Lung microvascular endothelial cell (primary cell): ENCODE measurements around the gene MAP3K4. TPM values are rescaled to one million over a fixed set of nuclear protein-coding genes. Genes with fewer than 3 reads are reported as not detected.

ENCODE experiments used
- DNase-seq, 2 donors: peaks; one replicate each; pipeline versions ENCODE4 v3.0.0 to v3.0.0-alpha.2; 2010; ENCODE audit warnings: low read depth in 2 of 2
- total RNA-seq: library from RNA; depleted of rRNA; stranded (reverse); fragments of >200 nt; gene quantifications from 2 replicates; pipeline ENCODE4 v1.2.1, GENCODE V29; 2014

The MAP3K4 gene
- total RNA-seq, 1 donor from 2014 or later = 16.3 TPM

DNA sequence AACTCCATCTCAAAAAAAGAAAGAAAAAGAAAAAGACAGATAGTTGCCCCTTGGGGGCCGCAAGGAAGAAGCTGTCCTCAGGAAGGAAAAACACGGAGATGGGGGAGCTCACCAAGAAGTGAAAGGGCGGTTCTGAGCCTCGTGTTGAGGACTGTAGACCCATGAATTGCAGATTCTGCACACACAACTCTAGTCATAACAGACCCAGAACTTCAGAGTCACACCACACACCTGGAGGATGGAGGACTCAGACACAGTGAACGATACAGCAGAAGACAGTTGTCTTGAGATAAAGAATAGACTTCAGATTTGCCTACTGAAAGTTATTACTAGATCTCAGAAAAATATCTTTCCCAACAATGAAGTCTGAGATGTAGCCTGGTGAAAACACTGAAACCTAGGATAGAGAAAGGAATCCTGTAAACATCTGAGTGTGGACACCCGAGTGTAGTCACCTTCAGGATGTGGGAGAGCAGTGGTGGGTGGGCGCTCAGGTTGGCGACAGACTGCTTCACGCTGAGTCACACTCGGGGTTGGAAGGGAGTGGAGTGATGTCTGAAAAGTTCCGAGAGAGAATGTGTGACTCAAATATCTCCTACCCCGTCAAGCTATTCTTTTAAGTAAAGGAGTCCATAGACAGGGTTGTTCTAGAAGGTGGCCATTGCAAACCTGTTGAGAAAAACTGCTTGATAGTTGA, 88.1 kb downstream of the MAP3K4 start:
- peak in 1 of 2 donors; percentile 54 for DNase-seq

DNA sequence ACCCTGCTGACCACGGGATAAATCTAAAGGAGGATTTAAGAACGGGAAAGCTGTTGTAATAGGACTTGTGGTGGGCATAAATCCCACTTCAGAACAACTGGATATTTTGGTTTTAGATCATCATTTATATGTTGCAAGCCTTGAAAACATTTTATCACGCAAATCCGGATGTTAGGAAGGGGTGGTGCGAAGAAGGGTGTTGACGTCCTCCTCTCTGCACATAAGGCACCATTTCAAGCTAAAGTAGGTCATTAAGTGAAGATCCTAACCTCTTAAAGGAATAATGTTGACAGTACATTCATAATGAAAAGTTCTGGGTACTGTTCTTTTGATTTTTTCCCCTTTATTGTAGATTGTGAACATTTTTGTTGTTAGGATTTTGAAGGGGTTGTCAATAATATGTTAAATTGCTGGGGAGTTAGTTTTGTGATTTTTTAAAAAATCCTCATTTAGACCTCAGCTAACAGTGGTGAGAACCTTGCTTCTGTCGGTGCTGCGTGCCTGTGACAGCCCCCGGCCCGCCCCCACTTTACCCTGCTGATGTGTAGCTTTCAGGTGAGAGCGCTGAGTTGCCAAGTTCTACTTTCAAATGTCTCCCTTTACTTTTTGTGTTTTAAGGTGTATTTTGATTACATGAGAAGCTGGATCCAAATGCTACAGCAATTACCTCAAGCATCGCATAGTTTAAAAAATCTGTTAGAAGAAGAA, 88.8 kb downstream of the MAP3K4 start:
- no peak for DNase-seq

DNA sequence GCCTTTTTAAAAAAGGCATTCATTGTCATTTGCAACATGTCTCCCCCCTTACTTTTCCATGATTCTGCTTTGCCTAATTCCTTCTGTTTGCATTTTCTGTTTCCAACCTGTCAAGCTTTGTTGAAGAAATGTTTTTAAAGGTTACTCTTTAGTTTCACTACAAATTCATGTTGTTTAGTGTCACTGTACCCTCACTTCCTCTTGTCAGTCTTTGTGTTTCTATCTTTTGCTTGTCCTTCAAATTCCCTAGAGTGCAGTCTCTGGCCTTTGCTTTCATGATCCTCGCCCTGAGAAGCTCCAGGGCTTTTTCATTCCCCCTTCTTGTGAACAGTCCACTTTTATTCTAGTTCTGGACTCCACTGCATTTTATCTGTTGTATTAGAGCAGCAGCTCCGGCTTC, 90.6 kb downstream of the MAP3K4 start:
- DNase-seq = no peak

DNA sequence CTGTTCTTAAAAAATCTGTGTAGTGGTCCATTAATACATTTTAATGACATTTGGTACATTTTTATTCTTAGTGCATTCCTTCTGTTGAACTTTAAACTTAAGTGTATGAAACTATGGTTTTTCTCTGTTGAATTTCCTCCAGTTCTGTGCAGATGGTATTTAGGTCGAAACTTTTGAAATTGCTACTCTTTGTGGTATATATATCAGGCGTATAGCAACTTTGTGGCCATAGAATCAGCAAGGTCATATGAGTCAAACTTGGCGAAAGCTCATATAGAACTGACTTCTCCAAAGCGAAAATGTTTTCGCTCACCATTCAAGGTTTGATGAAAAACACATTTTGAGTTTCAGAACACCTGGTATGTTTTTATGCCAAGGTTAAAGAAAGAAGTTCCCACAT, 93.7 kb downstream of the MAP3K4 start:
- no peak for DNase-seq

DNA sequence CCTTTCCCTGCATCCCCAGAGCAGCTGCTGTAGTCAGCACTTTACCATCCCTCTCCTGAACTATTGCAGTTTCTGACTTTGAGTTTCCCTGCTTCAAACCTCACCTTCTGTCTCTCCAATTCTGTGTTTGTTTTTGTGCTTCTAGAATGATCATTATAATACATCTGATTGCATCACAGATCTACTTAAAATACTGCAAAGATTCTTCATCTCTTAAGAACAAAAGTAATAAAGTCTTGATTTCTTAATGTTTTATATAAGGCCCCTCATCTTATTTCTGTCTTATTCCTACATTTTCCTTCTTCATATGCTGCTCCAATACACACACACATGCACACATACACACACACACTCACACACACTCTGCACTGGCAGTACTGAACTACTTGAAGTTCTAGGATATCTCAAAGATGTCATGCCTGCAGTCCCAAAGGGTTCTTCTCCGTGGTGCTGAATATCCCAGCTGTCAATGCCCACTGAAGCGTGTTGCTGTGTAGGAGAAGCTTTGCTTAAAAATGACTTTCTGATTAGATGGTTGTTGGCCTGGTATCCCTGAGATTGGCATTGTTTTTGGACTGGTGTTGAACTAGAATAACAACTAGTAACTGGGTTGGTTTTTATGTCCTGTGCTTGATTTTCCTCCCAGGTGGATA, 97.2 kb downstream of the MAP3K4 start:
- peak in 1 of 2 donors; percentile 23 for DNase-seq

DNA sequence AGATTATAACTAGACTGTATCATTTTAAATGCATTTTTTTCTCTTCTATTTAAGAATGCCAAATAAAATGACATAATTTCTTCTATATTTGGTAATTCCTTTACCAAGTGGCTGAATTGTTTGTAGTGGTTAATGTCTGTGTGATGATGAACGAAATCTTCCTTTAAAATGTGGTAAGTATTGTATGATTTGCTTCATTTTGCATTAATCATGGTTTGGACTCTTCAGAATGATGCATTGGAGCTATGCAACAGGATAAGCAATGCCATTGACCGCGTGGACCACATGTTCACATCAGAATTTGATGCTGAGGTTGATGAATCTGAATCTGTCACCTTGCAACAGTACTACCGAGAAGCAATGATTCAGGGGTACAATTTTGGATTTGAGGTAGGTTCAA, 99.6 kb downstream of the MAP3K4 start:
- no peak for DNase-seq

DNA sequence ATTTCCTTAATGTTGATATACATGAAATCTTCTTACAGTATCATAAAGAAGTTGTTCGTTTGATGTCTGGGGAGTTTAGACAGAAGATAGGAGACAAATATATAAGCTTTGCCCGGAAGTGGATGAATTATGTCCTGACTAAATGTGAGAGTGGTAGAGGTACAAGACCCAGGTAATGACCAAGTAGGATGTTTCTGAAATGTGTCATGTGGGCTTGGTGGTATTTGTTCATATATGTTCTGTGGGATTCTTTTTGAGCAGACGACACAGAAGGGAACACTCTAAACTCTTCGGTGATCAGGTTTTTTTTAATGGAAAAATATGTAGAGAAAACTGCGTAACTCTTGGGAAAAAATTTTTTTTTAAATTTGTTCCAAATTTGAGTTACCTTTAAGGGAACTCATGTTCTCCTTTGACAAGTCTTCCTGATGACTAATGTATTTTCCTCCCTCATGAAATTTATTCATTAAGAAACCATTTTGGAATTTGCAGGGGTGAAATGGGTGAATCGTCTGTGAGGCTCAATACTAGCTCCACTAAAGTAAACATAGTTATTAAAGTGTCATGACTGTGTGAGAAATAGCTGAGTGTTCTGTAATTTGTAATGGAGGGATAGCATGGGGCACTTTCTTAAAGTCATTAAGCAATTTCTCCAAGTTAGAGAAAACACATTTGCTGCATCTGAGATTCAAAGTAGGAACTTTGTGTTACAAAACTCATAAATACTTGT, 100.6 kb downstream of the MAP3K4 start:
- DNase-seq = peak in 1 of 2 donors; percentile 9

DNA sequence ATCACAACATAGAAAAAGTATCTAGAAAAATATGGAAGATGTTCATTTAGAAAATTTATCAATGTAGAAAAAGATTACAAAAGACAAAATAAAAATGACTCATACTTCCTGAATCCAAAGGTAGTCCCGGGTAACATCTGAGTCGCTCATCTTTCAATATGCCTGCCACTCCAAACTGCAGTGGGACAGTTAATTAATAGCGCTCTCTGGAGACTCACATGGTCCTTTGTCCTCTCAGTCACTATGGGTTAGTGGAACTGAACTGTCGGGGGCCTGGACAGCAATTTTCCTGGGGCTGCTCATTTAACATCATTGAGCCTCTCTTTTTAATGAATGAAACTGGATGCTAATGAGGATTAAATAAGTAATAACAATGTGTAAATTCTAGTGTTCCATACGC, 103.4 kb downstream of the MAP3K4 start:
- peak; percentile 13 to 43 for DNase-seq

DNA sequence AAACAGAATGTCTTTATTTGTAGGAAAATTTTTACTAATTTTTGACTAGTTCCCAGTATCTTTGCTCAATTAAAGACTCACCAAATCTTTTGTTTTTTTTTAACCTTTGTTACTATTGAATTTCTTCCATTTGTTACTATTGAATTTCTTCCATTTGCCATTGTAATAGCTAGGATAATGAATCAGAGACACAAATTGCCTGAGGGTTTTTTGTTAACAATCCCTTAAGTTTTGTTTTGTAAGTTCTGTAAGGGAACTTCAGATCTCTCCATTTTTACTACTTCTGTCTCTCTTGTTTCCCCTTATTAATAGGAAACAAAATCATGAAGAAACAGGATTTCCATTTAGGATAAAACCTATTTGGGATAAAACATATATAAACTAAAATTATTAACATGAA, 104.3 kb downstream of the MAP3K4 start:
- no peak for DNase-seq

DNA sequence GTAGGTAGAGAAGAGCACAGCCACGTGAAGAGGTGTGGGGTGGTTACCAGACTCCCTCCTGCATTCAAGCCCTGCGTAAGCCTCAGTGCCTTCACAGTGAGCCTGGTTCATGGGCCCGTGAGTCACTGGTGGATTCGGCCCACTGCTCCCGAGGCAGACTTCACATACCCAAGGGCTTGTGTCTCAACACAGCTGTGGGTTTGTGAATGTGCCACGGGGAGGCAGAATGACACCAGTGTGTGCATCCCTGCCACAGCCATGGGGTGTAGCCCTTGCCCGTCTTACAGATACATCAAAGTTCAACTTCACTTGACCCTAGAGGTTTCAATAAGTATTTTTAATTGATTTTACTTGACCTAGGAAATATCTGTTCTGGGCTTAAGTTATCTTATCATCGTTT, 108.5 kb downstream of the MAP3K4 start:
- DNase-seq = no peak

DNA sequence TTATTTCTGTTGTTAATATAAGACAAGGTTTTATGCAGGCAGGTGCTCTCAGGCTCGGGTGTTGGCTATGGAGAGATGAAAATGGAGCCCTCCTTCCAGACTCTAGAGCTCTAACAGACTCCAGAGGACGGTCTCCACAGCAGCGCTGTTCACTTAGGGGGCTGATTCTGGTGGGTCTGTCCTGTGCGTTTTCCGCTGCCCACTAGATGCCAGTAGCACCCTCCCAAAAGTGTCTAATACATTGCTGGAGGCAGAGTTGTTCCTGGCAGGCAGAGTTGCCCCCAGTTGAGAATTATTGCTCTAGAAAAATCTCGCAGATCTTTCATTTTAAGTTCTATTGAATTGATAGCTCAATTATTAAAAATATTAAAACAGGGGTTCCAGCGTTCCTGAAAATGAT, 109.9 kb downstream of the MAP3K4 start:
- DNase-seq = peak; percentile 8 to 28

DNA sequence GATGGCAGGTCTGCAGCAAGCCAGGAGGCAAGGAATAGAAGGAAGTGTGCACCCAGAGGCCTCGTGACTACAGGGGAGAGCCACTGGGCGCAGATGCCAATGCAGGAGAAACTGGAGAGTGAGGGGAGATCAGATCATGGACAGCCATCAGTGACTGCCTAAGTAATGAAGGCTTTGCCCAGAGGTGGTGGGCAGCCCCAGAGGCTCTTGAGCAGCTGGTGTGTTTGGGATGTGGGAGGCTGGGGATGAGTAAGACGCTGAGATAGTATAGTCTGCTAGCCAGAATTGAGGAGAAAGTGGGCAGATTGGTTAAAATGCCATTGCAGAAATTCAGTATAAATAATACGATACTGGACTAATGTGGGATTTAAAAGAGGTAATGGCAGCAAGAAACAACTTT, 111.9 kb downstream of the MAP3K4 start:
- no peak for DNase-seq

DNA sequence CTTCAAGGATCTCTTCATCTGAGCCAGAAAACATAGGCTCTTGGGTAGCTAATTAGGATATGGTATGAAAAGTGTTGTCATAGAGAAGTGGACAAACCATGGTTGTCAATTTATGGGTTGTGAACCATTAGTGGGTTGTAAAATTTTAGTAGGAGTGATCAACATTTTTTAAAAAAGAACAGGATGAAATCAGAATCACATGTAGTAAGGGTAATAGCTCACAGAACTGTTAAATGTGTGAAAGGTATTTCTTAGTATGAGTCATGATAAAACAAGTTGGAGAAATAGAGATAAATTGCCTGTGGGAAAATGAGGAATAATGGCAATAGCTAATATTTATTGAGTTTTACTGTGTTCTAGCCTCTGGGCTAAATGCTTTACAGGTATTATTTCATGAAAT, 113.4 kb downstream of the MAP3K4 start:
- DNase-seq = no peak

DNA sequence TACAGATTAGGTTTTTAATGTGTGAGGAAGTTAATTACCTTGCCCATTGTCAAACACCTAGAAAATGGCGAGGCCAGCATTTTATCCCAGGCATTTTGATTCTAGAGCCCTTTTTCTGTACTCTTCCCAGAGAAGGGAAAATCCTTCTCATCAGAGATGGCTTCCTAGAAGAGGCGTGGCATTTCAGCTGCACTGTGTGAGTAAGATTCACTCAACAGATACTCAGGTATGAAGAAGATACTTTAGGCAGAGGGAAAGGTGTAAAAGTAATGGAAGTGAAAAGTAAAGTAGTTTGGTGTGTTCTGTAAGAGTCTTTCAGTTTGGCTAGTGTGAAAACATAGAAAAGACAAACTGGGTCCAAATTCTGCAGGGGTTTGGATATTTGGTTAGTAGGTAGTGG, 113.8 kb downstream of the MAP3K4 start:
- no peak for DNase-seq

DNA sequence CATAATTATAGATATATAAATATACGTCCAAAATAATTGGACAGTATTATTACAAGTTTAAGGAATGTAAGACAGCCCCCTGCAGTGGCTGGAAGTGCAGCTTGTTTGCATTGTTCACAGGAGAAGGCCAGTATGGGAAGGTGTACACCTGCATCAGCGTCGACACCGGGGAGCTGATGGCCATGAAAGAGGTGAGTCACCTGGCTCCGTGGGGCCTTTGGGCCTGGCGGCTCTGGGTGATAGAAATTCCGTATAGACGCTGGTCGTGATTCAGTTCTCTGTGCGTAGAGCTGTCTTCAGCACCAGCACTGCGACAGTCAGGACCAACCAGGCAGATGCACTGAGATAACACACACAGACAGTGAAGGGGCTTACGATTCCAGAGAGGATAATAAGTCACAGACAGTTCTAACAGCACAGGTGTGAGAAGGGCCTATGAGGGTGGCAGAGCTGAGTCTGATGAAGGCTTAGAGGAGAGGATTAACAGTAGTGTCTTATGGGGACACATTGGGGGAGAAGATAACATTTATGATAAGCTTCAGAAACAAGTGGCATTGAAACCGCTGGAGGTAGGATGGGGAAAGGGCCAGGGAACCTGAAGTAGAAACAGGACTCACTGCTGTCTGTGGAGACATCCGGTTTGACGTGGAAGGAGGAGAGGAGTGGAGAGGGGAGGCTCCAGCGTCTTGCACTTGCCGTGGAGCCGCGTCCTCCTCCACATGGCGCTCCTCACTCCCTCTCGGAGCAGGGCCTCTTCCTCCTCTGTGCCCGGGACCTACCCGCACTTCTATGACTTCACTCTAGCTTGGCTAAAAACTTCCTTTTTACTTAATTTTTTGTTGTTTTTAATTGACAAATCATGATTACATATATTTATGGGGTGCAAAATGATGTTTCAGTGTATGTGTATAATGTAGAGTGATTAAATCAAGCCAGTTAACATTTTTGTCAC, 116.5 kb downstream of the MAP3K4 start:
- DNase-seq = no peak

DNA sequence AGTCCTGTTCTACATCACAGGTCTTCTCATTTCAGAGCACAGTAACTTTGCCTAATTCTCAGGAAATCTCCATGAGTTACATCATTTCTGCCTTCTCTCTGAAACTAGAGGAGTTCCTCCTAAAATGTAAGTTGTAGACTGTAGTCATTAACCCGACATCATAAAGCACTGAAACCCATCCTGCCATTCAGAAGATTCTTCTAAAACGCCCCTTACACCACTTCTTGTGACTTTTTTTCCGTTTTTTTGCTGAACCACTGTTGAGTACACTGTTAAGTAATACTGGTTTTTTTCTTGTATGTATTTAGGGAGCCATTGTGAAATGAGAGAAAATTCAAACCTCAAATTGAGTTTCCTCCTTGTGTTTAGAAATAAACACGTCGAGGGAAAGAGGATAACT, 117.3 kb downstream of the MAP3K4 start:
- DNase-seq = no peak

DNA sequence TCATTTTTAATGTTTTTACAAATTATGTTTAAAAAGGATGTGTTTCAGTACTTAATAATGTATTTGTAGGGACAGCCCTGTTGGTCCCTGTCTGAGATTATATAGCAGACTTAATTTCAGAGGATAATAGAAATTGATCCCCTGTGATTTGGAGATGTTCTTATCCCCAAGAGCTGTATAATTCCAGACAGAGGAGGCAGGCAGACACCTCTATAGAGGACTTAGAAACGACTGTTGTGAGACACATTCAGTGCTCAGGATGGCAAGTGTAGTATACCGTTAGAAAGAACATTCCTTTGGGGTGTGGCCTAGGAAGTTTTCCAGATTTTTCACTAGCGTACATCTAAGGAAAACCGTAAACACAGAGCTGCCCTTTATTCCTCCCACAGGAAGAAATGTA, 117.8 kb downstream of the MAP3K4 start:
- DNase-seq = no peak

DNA sequence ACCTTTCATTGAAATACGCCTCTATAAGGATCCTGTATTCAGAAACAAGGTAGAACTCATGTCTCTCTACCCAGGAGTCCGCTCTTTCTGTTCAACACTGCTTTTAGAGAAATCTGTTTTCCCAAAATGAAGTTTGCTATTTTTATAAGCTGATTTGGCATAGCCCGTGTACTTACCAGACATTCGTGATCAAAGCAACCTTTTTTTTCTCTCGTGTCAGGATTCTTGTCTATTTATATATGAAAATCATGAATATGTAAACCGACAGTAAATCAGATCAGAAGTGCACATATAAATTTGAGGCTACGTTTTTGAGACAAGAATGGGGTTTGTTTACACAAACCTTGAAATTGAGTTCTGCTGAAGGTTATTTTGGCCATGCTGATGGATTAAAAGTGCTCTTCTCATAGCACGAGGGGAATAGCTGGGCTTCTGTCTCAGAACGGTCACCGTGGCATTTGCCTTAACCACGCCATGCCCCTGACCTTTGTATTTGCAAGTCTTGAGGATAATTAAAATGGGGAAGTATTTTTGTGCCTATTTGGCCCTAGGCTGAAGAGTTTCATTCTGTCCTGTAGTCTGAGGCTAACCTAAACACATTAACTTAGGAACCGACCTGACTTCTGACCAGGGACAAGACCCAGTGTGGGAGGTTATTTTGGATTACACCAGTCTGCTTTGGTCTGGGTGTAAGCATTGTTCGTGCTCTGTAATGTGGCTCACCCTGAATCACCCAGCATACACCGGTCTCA, 118.6 kb downstream of the MAP3K4 start:
- no peak for DNase-seq

DNA sequence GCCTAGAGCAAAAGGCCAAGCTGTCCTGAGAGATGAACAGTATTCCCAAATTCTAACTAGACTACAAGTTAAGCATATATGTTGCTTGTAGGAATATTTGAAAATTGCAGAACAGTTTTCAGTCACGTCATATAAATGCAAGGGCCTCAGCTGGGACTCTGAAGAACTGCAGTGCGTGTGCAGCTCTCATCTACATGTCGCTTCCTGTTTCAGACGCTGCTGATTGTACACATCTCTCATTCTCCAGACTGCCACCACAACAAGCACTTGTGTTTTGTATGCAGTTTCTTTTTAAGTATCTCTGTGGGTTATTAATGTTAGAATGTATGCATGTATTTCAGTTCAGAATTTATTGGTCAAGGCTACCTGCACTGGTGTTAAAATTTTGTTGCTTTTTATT, 119.7 kb downstream of the MAP3K4 start:
- no peak for DNase-seq

DNA sequence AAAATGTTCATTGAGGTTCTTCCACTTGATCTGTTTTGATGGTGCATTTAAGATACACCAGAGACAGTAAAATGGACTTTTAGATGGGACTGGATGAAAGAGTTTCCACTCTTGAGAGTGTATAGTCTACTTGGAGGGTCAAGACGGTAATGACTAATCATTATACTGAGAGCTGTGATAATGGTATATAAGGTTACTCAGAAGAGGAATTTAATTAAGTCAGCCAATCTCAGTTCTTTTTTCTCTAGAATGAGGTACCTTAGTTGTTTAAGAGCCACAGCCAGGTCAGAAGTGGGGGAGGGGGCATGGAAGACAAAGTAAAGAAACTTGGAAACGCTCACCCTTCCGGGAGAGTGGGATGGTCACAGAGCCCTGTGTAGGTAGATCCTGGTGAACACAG, 123.9 kb downstream of the MAP3K4 start:
- no peak for DNase-seq
